A673 (cell line): Measurements from ENCODE around the gene DNAJC27.

Source experiments
- EZH2 ChIP-seq: fragments of 200-600 bp; sonication (generic); IDR thresholded peaks from 2 replicates; pipeline ENCODE4 v1.6.1; 2017; ENCODE audit warnings: borderline replicate concordance, low read depth, mild to moderate bottlenecking, mixed read lengths, antibody characterized with exemption, low read length; ENCODE audit not compliant: poor library complexity, severe bottlenecking
- TF ChIP-seq, protein P1 (sequence below): fragments of 300-800, 200-600 bp; sonication (generic); conservative IDR thresholded peaks from 2 replicates; pipeline ENCODE4 v1.5.1; 2017; ENCODE audit warnings: low read depth, mild to moderate bottlenecking, antibody characterized with exemption, low read length, moderate library complexity, mixed read lengths

- TF ChIP-seq EZH2, result no peak
- TF ChIP-seq, protein P1, sequence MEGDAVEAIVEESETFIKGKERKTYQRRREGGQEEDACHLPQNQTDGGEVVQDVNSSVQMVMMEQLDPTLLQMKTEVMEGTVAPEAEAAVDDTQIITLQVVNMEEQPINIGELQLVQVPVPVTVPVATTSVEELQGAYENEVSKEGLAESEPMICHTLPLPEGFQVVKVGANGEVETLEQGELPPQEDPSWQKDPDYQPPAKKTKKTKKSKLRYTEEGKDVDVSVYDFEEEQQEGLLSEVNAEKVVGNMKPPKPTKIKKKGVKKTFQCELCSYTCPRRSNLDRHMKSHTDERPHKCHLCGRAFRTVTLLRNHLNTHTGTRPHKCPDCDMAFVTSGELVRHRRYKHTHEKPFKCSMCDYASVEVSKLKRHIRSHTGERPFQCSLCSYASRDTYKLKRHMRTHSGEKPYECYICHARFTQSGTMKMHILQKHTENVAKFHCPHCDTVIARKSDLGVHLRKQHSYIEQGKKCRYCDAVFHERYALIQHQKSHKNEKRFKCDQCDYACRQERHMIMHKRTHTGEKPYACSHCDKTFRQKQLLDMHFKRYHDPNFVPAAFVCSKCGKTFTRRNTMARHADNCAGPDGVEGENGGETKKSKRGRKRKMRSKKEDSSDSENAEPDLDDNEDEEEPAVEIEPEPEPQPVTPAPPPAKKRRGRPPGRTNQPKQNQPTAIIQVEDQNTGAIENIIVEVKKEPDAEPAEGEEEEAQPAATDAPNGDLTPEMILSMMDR, result no peak
Observed at GRCh38 chr2:24923106-24923505, 48.6 kb downstream of the DNAJC27 start.
